Neural progenitor cell (in vitro differentiated cells): Measurements from ENCODE around the gene IMPACT.

Source experiments
- EZH2 ChIP-seq: fragments of 200-600 bp; sonication (generic); IDR thresholded peaks from 2 replicates; pipeline ENCODE4 v1.6.1; 2017; ENCODE audit warnings: antibody characterized with exemption, mild to moderate bottlenecking, moderate library complexity
- TF ChIP-seq, protein P1 (sequence below): fragments of 200-600 bp; sonication (generic); IDR thresholded peaks from 2 replicates; pipeline ENCODE4 v1.5.1; 2017; ENCODE audit warnings: antibody characterized with exemption, mild to moderate bottlenecking

DNA sequence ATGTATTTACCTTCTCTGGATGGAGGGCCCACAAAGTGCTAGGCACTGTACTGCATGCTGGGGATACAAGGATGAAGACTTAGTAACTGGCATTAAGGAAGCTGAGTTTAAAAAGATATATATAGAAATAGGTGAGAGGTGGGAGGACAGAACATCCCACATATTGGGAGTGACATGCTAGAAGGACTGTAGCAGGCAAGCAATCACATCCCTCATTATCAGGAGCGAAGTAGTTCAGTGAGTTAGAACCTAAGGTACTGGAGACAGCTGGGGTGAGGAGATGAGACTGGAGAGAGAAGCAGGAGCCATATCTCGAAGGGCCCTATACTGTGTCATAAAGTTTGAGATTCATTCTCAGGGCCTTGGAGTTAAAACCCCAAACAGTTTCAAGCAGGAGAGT, 18.0 kb upstream of the IMPACT start:
- TF ChIP-seq EZH2 = no peak
- TF ChIP-seq, protein P1, sequence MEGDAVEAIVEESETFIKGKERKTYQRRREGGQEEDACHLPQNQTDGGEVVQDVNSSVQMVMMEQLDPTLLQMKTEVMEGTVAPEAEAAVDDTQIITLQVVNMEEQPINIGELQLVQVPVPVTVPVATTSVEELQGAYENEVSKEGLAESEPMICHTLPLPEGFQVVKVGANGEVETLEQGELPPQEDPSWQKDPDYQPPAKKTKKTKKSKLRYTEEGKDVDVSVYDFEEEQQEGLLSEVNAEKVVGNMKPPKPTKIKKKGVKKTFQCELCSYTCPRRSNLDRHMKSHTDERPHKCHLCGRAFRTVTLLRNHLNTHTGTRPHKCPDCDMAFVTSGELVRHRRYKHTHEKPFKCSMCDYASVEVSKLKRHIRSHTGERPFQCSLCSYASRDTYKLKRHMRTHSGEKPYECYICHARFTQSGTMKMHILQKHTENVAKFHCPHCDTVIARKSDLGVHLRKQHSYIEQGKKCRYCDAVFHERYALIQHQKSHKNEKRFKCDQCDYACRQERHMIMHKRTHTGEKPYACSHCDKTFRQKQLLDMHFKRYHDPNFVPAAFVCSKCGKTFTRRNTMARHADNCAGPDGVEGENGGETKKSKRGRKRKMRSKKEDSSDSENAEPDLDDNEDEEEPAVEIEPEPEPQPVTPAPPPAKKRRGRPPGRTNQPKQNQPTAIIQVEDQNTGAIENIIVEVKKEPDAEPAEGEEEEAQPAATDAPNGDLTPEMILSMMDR = no peak
